Posterior vena cava (tissue), 2 donors: Measurements from ENCODE around the gene CXXC4. TPM values are rescaled to one million over a fixed set of nuclear protein-coding genes. Genes with fewer than 3 reads are reported as not detected.

Source experiments
- DNase-seq: peaks from one replicate; pipeline ENCODE4 v3.0.0-alpha.2; 2020; ENCODE audit warnings: low spot score
- intact Hi-C, 2 donors: fragments of 100-400 bp; cut with DNase I; formaldehyde crosslinking; loops; one replicate each; pipeline versions ENCODE4 v1.14.1 to v1.14.2; 2022 to 2023
- total RNA-seq, 2 donors: library from RNA; stranded (reverse); fragmentation: NEBNext Ultra II Directional; extraction: Animal tissue kit (Norgen Biotek cat#: 25700); gene quantifications; one replicate each; pipeline ENCODE4 v1.2.1, GENCODE V29; 2021
- donor health status: DM: yes; HTN: yes; CAD: no.
- donor health status: DM: yes; HTN: yes; CAD: no.

Gene CXXC4
- total RNA-seq, 2 donors from 2014 or later = 0.14 to 0.37 TPM

- DNase-seq = no peak
- intact Hi-C loops = no loop called here
These were observed 65.4 kb downstream of the CXXC4 start for GRCh38 chr4:104429150-104429741.

GRCh38 chr4:104425948-104426347, 68.7 kb downstream of the CXXC4 start:
- no peak for DNase-seq
- intact Hi-C loops = no loop called here

DNA sequence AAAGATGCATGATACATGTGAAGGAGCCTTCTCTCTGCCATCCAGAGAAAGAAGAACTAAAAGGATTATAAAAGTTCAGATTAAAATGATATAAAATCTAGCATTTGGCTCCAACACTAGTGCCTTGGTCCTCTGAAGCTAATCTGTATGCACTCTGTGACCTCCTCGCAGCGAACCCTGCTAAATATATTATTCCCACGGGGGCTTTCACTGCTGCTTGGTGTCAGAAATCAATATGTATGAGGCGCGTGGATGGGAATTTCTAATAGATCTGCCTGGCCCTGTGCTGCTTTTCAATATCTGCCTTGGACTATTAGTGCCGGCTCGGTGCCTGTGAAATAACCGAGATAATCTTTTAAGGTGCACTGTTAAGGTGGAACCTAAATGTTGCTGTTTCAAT, 69.7 kb downstream of the CXXC4 start:
- no peak for DNase-seq
- intact Hi-C loops = no loop called here

DNA sequence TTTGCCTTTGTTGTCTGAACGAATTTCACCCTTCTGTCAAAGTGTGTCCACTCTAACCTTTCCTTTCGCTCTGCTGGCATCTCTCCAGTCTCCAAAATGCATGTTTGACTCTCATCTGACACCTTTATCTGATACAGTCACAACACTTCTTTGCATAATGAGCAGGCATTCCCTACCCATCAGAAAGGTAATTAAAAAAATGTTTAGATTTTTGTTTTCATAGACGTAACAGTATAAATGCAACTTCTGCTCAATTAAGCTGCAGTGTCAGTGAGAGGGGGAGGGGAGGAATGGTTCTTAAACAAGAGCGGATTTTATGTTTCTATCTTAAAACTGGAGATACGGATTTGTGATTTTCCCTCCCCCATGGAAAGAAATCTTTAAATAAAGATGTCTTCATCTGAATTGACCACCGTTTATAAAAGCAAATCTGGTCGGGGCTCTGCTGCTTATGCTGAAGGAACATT, 70.2 kb downstream of the CXXC4 start:
- intact Hi-C loops = no loop called here
- no peak for DNase-seq

DNA sequence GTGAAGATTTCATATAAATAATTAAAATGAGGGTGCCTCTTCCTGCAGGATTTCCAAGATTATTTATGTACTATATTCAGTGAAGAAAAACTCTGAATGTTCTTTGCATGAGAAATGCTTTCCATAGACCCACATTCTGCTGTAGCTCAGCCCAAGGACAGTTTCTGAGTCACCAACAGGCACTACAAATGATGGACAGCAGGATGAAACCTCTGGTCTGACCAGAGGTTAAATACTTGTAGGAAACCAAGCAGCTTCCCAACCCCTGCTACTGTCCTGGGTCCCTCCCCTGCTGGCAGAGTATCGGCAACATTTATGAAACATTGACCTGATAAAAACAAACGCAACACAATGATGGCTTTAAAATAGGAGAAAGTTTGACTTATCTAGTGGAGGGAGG, 73.1 kb downstream of the CXXC4 start:
- no peak for DNase-seq
- intact Hi-C loops = no loop called here

GRCh38 chr4:104420766-104421165, 73.9 kb downstream of the CXXC4 start:
- intact Hi-C loops = no loop called here
- no peak for DNase-seq
